Subcutaneous adipose tissue (tissue), 4 donors: ENCODE data around the gene ZMAT3. TPM values are rescaled to one million over a fixed set of nuclear protein-coding genes. Genes with fewer than 3 reads are reported as not detected.

Experiments
- CTCF ChIP-seq: fragments of 450-650 bp; IDR thresholded peaks from one replicate; pipeline ENCODE4 v1.5.1; 2016; ENCODE audit warnings: low read depth, mild to moderate bottlenecking, control low read depth, antibody characterized with exemption, moderate library complexity
- total RNA-seq, 4 donors: library from RNA; depleted of rRNA; stranded (reverse); fragments of >200 nt; gene quantifications; one replicate each; pipeline ENCODE4 v1.1.0, GENCODE V29; 2016

The ZMAT3 gene
- total RNA-seq, 4 donors from 2014 or later = 7.3 to 16.5 (median 10.7) TPM

- TF ChIP-seq CTCF = no peak
Measured at GRCh38 chr3:179098388-179099077, 26.9 kb upstream of the ZMAT3 start.

GRCh38 chr3:179093807-179094206 is 22.2 kb upstream of the ZMAT3 start:
- no peak for TF ChIP-seq CTCF

GRCh38 chr3:179091113-179091512 is 19.5 kb upstream of the ZMAT3 start:
- TF ChIP-seq CTCF = no peak

GRCh38 chr3:179088306-179088705 is 16.7 kb upstream of the ZMAT3 start:
- TF ChIP-seq CTCF = no peak

- TF ChIP-seq CTCF = no peak
Measured at GRCh38 chr3:179083977-179084376, 12.4 kb upstream of the ZMAT3 start.

- no peak for TF ChIP-seq CTCF
Measured at GRCh38 chr3:179082416-179082815, 10.8 kb upstream of the ZMAT3 start.

GRCh38 chr3:179081885-179082284 is 10.3 kb upstream of the ZMAT3 start:
- no peak for TF ChIP-seq CTCF
